OCI-LY1 (cell line): ENCODE results near the gene CACNA2D1.

Experiments
- H2AFZ ChIP-seq: fragments of 200-600 bp; sonication (generic), shearing (Covaris generic); 2 replicates; pipeline ENCODE4 v1.6.0; 2014; ENCODE audit warnings: antibody characterized with exemption, mild to moderate bottlenecking, low read length
- H3F3A ChIP-seq: fragments of 200-600 bp; sonication (generic), shearing (Covaris generic); 2 replicates; pipeline ENCODE4 v1.6.0; 2014; ENCODE audit warnings: mild to moderate bottlenecking, antibody characterized with exemption, low read length, moderate library complexity; ENCODE audit not compliant: insufficient read depth
- H3K27ac ChIP-seq: fragments of 200-600 bp; sonication (generic); 2 replicates; pipeline ENCODE4 v1.5.1; 2014; ENCODE audit warnings: low read length, mixed run types, mild to moderate bottlenecking, low read depth; ENCODE audit not compliant: poor library complexity, severe bottlenecking
- H3K27me3 ChIP-seq: fragments of 200-600 bp; sonication (generic); 2 replicates; pipeline ENCODE4 v1.6.0; 2014; ENCODE audit warnings: antibody characterized with exemption, mild to moderate bottlenecking, low read length, moderate library complexity; ENCODE audit not compliant: insufficient read depth
- H3K36me3 ChIP-seq: fragments of 200-600 bp; sonication (generic); 2 replicates; pipeline ENCODE4 v1.6.1; 2014; ENCODE audit warnings: mild to moderate bottlenecking, antibody characterized with exemption, low read length, moderate library complexity, mixed read lengths; ENCODE audit not compliant: insufficient read depth
- H3K4me1 ChIP-seq: fragments of 200-600 bp; sonication (generic); 2 replicates; pipeline ENCODE4 v1.5.1; 2014; ENCODE audit warnings: mild to moderate bottlenecking, low read length, moderate library complexity; ENCODE audit not compliant: insufficient read depth, severe bottlenecking
- H3K4me2 ChIP-seq: fragments of 200-600 bp; sonication (generic), shearing (Covaris generic); 2 replicates; pipeline ENCODE4 v1.6.1; 2014; ENCODE audit warnings: low read length
- H3K4me3 ChIP-seq: fragments of 200-600 bp; sonication (generic); 2 replicates; pipeline ENCODE4 v1.5.1; 2014; ENCODE audit warnings: low read length, low read depth, mild to moderate bottlenecking, mixed read lengths; ENCODE audit not compliant: poor library complexity, severe bottlenecking
- H3K79me2 ChIP-seq: fragments of 200-600 bp; shearing (Covaris generic); 2 replicates; pipeline ENCODE4 v1.6.1; 2016; ENCODE audit warnings: mixed run types, low read length, mixed read lengths; ENCODE audit not compliant: insufficient read depth
- H3K9ac ChIP-seq: fragments of 200-600 bp; sonication (generic), shearing (Covaris generic); 2 replicates; pipeline ENCODE4 v1.6.1; 2014; ENCODE audit warnings: mild to moderate bottlenecking, low read length, mixed read lengths
- H3K9me2 ChIP-seq: fragments of 200-600 bp; sonication (generic), shearing (Covaris generic); 2 replicates; pipeline ENCODE4 v1.6.1; 2014; ENCODE audit warnings: low read depth, mild to moderate bottlenecking, low read length, mixed read lengths
- H3K9me3 ChIP-seq: fragments of 200-600 bp; shearing (Covaris generic); 2 replicates; pipeline ENCODE4 v1.6.1; 2014; ENCODE audit warnings: low read length, mixed read lengths
- H4K20me1 ChIP-seq: fragments of 200-600 bp; sonication (generic), shearing (Covaris generic); 2 replicates; pipeline ENCODE4 v1.6.0; 2016; ENCODE audit warnings: mild to moderate bottlenecking, low read length; ENCODE audit not compliant: insufficient read depth
- CTCF ChIP-seq: fragments of 200-600 bp; sonication (generic), shearing (Covaris generic); IDR thresholded peaks from 2 replicates; pipeline ENCODE4 v1.5.1; 2017; ENCODE audit warnings: mild to moderate bottlenecking, antibody characterized with exemption, low read length, moderate library complexity, mixed read lengths
- EZH2 ChIP-seq: fragments of 200-600 bp; sonication (generic), shearing (Covaris generic); IDR thresholded peaks from 2 replicates; pipeline ENCODE4 v1.8.0; 2017; ENCODE audit warnings: borderline replicate concordance, mixed run types, mild to moderate bottlenecking, antibody characterized with exemption, low read length, moderate library complexity, mixed read lengths

Gene CACNA2D1

GRCh38 chr7:82413237-82413636, 30.3 kb downstream of the CACNA2D1 start:
- no peaks in the 10 kb centered on the region for H3K79me2 ChIP-seq

GRCh38 chr7:82411732-82412131, 31.8 kb downstream of the CACNA2D1 start:
- H3K27me3 ChIP-seq = no peaks in the 10 kb centered on the region
- H3K9me2 ChIP-seq = 0 out of 2 replicates have a peak, but pooled peaks cover 3% of the 10 kb centered on the region

More at GRCh38 chr7:82413237-82413636, 30.3 kb downstream of the CACNA2D1 start:
- H3F3A ChIP-seq = no peaks in the 10 kb centered on the region
- no peaks in the 10 kb centered on the region for H4K20me1 ChIP-seq
- no peak overlapping the region for H2AFZ ChIP-seq
- no peak overlapping the region for H3K27ac ChIP-seq
- H3K4me3 ChIP-seq = no peak overlapping the region
- H3K36me3 ChIP-seq = no peaks in the 10 kb centered on the region
- no peaks in the 10 kb centered on the region for H3K9me2 ChIP-seq
- no peaks in the 10 kb centered on the region for H3K4me1 ChIP-seq
- H3K9ac ChIP-seq = no peak overlapping the region
- H3K27me3 ChIP-seq = no peaks in the 10 kb centered on the region
- TF ChIP-seq CTCF = no peak
- no peak overlapping the region for H3K4me2 ChIP-seq
- H3K9me3 ChIP-seq = no peaks in the 10 kb centered on the region

GRCh38 chr7:82410461-82410860, 33.1 kb downstream of the CACNA2D1 start:
- no peak overlapping the region for H2AFZ ChIP-seq
- no peaks in the 10 kb centered on the region for H3K4me1 ChIP-seq
- 0 out of 2 replicates have a peak, but pooled peaks cover 3% of the 10 kb centered on the region for H3K9me2 ChIP-seq
- no peaks in the 10 kb centered on the region for H4K20me1 ChIP-seq
- no peaks in the 10 kb centered on the region for H3K27me3 ChIP-seq
- H3K79me2 ChIP-seq = no peaks in the 10 kb centered on the region
- H3K4me3 ChIP-seq = no peak overlapping the region
- no peak overlapping the region for H3K9ac ChIP-seq
- H3K4me2 ChIP-seq = no peak overlapping the region
- no peaks in the 10 kb centered on the region for H3K36me3 ChIP-seq
- no peaks in the 10 kb centered on the region for H3K9me3 ChIP-seq
- H3K27ac ChIP-seq = no peak overlapping the region
- TF ChIP-seq CTCF (no peak), EZH2 (no peak)
- no peaks in the 10 kb centered on the region for H3F3A ChIP-seq

More at GRCh38 chr7:82411732-82412131, 31.8 kb downstream of the CACNA2D1 start:
- Histone ChIP-seq H3F3A (no peaks in the 10 kb centered on the region), H2AFZ (no peak overlapping the region), H3K9ac (no peak overlapping the region), H3K79me2 (no peaks in the 10 kb centered on the region), H3K4me2 (no peak overlapping the region), H3K36me3 (no peaks in the 10 kb centered on the region), H3K4me1 (no peaks in the 10 kb centered on the region), H3K4me3 (no peak overlapping the region), H4K20me1 (no peaks in the 10 kb centered on the region), H3K27ac (no peak overlapping the region), H3K9me3 (no peaks in the 10 kb centered on the region)
- no peak for TF ChIP-seq EZH2
- no peak for TF ChIP-seq CTCF
